Bronchial epithelial cell (primary cell): ENCODE data around the gene LAMB4. TPM values are rescaled to one million over a fixed set of nuclear protein-coding genes. Genes with fewer than 3 reads are reported as not detected.

Experiments
- DNase-seq: peaks from one replicate; pipeline ENCODE4 v3.0.0-alpha.2; 2010; ENCODE audit warnings: low read depth
- FAIRE-seq: peaks from 2 replicates; lab custom pipeline; 2011; peaks lifted over from hg19 to GRCh38; lab: Jason Lieb, UNC
- H3K27me3 ChIP-seq: 2 replicates; pipeline ENCODE4 v1.5.1; 2011; ENCODE audit warnings: low read length; ENCODE audit not compliant: control insufficient read depth, insufficient read depth
- H3K36me3 ChIP-seq: 2 replicates; pipeline ENCODE4 v1.5.1; 2011; ENCODE audit warnings: low read length; ENCODE audit not compliant: control insufficient read depth, insufficient read depth
- H3K4me3 ChIP-seq: 2 replicates; pipeline ENCODE4 v1.5.1; 2011; ENCODE audit warnings: mild to moderate bottlenecking, low read depth, low read length, control low read depth
- CTCF ChIP-seq: IDR thresholded peaks from 2 replicates; pipeline ENCODE4 v1.5.1; 2011; ENCODE audit warnings: mild to moderate bottlenecking, moderate library complexity, low read length, control low read depth, inconsistent platforms; ENCODE audit not compliant: insufficient read depth, severe bottlenecking
- total RNA-seq: library from RNA; depleted of rRNA; stranded (reverse); fragments of >200 nt; gene quantifications from 2 replicates; pipeline ENCODE4 v1.2.1, GENCODE V29; 2014

LAMB4 gene
- total RNA-seq, 1 donor from 2014 or later, result under 0.01 TPM

- Histone ChIP-seq H3K36me3 (no peaks in the 10 kb centered on the region), H3K4me3 (no peak overlapping the region), H3K27me3 (no peaks in the 10 kb centered on the region)
- no peak for TF ChIP-seq CTCF
- DNase-seq, result peak; percentile 10
- no peak for FAIRE-seq
Measured at GRCh38 chr7:108156897-108157605, 26.9 kb upstream of the LAMB4 start.

- FAIRE-seq, result no peak
Measured at GRCh38 chr7:108152198-108152597, 22.0 kb upstream of the LAMB4 start.

GRCh38 chr7:108149908-108150307, 19.7 kb upstream of the LAMB4 start:
- TF ChIP-seq CTCF, result no peak
- DNase-seq (no peak), FAIRE-seq (no peak)
- no peaks in the 10 kb centered on the region for H3K27me3 ChIP-seq
- H3K36me3 ChIP-seq, result no peaks in the 10 kb centered on the region
- H3K4me3 ChIP-seq, result no peak overlapping the region

More at GRCh38 chr7:108152198-108152597, 22.0 kb upstream of the LAMB4 start:
- no peak for TF ChIP-seq CTCF
- no peak overlapping the region for H3K4me3 ChIP-seq
- H3K36me3 ChIP-seq, result no peaks in the 10 kb centered on the region
- no peaks in the 10 kb centered on the region for H3K27me3 ChIP-seq
- no peak for DNase-seq

GRCh38 chr7:108149119-108149518, 19.0 kb upstream of the LAMB4 start:
- no peak for TF ChIP-seq CTCF
- FAIRE-seq (no peak), DNase-seq (no peak)
- Histone ChIP-seq H3K27me3 (no peaks in the 10 kb centered on the region), H3K4me3 (no peak overlapping the region), H3K36me3 (no peaks in the 10 kb centered on the region)

- Histone ChIP-seq H3K36me3 (no peaks in the 10 kb centered on the region), H3K4me3 (no peak overlapping the region), H3K27me3 (no peaks in the 10 kb centered on the region)
- FAIRE-seq (peak; percentile 43), DNase-seq (no peak)
- TF ChIP-seq CTCF, result no peak
Measured at GRCh38 chr7:108147031-108147563, 16.9 kb upstream of the LAMB4 start.
